ENCODE data around the gene GAGE10.

DNA sequence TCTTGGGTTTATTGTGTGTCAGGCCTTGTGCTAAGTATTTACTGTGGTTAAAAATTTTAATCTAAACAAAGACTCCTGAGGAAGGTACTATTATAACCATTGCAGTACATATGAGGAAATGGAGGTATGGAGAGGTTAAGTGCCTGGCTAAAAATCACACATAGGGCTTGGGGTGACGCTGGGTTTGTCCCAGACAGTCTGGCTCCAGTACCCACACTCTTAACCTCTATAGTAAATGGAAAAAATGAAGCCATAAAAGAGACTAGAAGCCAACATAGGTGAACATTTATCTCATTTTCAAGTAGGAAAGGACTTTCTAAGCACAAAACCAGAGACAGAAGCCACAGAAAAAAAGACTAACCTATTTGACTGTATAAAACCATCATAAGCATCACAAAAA, 40.8 kb upstream of the GAGE10 start:
- TF ChIP-seq POLR2A (IDR thresholded peaks at IDR 0.05) = no peak
- TF ChIP-seq, protein P1, sequence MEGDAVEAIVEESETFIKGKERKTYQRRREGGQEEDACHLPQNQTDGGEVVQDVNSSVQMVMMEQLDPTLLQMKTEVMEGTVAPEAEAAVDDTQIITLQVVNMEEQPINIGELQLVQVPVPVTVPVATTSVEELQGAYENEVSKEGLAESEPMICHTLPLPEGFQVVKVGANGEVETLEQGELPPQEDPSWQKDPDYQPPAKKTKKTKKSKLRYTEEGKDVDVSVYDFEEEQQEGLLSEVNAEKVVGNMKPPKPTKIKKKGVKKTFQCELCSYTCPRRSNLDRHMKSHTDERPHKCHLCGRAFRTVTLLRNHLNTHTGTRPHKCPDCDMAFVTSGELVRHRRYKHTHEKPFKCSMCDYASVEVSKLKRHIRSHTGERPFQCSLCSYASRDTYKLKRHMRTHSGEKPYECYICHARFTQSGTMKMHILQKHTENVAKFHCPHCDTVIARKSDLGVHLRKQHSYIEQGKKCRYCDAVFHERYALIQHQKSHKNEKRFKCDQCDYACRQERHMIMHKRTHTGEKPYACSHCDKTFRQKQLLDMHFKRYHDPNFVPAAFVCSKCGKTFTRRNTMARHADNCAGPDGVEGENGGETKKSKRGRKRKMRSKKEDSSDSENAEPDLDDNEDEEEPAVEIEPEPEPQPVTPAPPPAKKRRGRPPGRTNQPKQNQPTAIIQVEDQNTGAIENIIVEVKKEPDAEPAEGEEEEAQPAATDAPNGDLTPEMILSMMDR (IDR thresholded peaks at IDR 0.05) = no peak

Data from suprapubic skin (tissue), 3 donors.